Adipocyte (in vitro differentiated cells): ENCODE measurements around the gene SLC6A19.

ENCODE experiments used
- DNase-seq: peaks from one replicate; pipeline ENCODE4 v3.0.0-alpha.2; 2015; ENCODE audit warnings: low read depth
- H3K27me3 ChIP-seq: replicated peaks from 2 replicates; pipeline ENCODE4 v1.7.0; 2013; ENCODE audit warnings: mild to moderate bottlenecking, low read length, moderate library complexity; ENCODE audit not compliant: control insufficient read depth, insufficient read depth
- H3K36me3 ChIP-seq: 2 replicates; pipeline ENCODE4 v1.7.0; 2013; ENCODE audit warnings: low read length, mild to moderate bottlenecking, moderate library complexity; ENCODE audit not compliant: control insufficient read depth, insufficient read depth, severe bottlenecking
- H3K4me1 ChIP-seq: 2 replicates; pipeline ENCODE4 v1.7.0; 2013; ENCODE audit warnings: mild to moderate bottlenecking, low read length, moderate library complexity; ENCODE audit not compliant: control insufficient read depth, insufficient read depth
- H3K4me3 ChIP-seq: 2 replicates; pipeline ENCODE4 v1.7.0; 2013; ENCODE audit warnings: mild to moderate bottlenecking, low read length, moderate library complexity
- H3K9ac ChIP-seq: 2 replicates; pipeline ENCODE4 v1.7.0; 2013; ENCODE audit warnings: mild to moderate bottlenecking, low read length, moderate library complexity
- H3K9me3 ChIP-seq: 2 replicates; pipeline ENCODE4 v1.7.0; 2013; ENCODE audit warnings: mild to moderate bottlenecking, low read length, moderate library complexity; ENCODE audit not compliant: control insufficient read depth

SLC6A19 gene

DNA sequence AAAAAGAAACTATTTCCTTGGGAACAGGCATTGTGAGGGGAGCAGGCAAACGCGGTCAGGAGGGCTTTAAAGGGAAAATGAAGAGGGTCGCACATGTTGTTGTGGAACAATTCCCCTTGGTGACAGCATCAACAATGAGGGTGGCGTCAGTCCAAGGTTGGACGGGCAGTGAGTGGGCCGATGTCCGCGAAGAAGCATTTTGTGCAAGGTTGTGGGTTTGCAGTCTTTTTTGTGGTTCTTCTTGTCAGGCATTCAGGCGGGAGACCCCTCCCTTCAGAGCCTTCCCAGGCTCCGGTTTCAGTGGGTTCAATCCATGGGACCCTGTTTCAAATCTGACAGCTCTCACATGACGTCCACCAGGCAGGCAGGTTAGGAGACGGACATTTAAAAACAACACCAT is 11.1 kb upstream of the SLC6A19 start:
- no peak for DNase-seq
- Histone ChIP-seq H3K36me3 (no peaks in the 10 kb centered on the region), H3K9ac (no peak overlapping the region), H3K9me3 (peaks cover 7% of the 10 kb centered on the region), H3K4me1 (no peaks in the 10 kb centered on the region), H3K4me3 (no peak overlapping the region), H3K27me3 (peaks cover 52% of the 10 kb centered on the region)

DNA sequence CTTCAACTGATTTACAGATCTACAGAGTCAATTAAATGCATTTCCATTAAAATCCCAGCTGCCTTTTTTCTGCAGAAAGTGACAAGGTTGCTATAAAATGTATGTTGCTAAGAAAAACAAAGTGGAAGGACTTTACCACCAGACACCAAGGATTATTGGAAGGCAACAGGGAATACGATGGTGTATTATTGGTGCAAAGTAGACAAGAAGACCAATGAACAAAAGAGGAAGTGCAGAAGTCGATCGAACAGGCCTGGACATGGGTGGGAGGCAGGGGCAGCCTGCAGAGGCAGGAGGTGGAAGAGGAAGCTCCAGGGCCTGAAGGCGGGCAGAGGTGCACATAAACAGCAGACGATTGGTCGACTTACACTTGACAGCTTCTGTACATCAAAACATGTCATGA is 10.6 kb upstream of the SLC6A19 start:
- H3K4me3 ChIP-seq, result no peak overlapping the region
- H3K9ac ChIP-seq, result no peak overlapping the region
- no peaks in the 10 kb centered on the region for H3K36me3 ChIP-seq
- no peaks in the 10 kb centered on the region for H3K4me1 ChIP-seq
- no peak for DNase-seq
- H3K27me3 ChIP-seq, result peaks cover 55% of the 10 kb centered on the region
- H3K9me3 ChIP-seq, result peaks cover 7% of the 10 kb centered on the region

DNA sequence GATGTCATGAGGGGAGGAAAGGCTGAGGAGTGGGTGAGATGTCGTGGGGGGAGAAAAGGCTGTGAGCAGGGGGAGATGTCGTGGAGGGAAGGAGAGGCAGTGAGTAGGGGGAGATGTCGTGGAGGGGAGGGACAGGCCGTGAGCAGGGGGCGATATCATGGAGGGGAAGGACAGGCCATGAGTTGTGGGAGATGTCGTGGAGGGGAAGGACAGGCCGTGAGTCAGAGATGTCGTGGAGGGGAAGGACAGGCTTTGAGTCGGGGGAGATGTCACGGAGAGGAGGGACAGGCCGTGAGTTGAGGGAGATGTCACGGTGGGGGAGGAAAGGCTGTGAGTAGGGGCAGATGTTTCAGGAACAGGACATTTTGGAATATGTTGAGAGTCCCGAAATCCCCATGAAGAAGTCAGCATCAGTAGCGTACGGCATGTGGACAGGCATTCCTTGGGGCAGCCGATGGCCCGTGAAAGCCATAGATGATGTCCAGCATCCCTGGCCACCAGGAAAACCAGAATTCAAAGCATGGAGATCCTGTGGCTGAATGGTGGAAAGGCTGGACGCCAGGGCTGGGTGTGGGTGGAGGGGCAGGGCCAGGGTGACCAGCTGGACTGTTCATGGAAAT is 8.3 kb upstream of the SLC6A19 start:
- H3K4me3 ChIP-seq, result no peak overlapping the region
- DNase-seq, result no peak

DNA sequence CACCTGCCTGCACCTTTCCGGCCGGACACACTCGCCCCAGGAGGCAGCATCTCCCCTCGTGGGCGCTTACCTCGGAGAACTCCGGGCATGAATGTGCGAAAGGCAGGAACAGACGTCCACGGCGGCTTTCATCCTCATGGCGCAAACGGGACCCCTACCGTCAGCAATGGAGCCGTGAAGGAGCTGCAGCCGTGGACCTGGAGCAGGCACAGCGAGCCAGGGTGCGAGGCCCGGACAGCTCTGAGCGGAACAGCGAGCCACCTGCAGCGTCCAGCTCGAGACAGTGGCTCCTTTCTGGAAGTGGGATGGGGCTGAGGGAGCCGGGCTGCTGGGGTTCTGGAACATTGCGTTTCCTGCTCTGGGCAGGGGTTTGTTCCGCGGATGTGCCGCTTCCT is 7.8 kb upstream of the SLC6A19 start:
- peaks cover 50% of the 10 kb centered on the region for H3K27me3 ChIP-seq
- H3K4me3 ChIP-seq, result no peak overlapping the region
- no peaks in the 10 kb centered on the region for H3K36me3 ChIP-seq
- no peak overlapping the region for H3K9ac ChIP-seq
- no peaks in the 10 kb centered on the region for H3K4me1 ChIP-seq
- peaks cover 7% of the 10 kb centered on the region for H3K9me3 ChIP-seq
- no peak for DNase-seq

More for the DNA sequence above, 8.3 kb upstream of the SLC6A19 start:
- Histone ChIP-seq H3K27me3 (peaks cover 49% of the 10 kb centered on the region), H3K36me3 (no peaks in the 10 kb centered on the region), H3K4me1 (no peaks in the 10 kb centered on the region), H3K9ac (no peak overlapping the region), H3K9me3 (peaks cover 7% of the 10 kb centered on the region)

DNA sequence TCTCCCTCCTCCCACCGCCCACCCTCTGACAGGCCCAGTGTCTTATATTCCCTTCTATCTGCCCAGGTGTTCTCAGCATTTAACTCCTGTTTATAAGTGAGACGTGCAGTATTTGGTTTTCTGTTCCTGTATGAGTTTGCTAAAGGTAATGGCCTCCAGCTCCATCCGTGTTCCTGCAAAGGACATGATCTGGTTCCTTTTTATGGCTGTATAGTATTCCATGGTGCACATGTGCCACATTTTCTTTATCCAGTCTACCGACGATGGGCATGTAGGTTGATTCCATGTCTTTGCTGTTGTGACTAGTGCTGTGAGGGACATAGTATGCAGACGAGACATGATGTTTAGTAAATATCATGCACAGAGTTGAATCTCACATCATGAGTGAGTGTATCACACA is 7.0 kb upstream of the SLC6A19 start:
- H3K36me3 ChIP-seq, result no peaks in the 10 kb centered on the region
- DNase-seq, result no peak
- H3K27me3 ChIP-seq, result peaks cover 52% of the 10 kb centered on the region
- H3K4me3 ChIP-seq, result no peak overlapping the region
- H3K9me3 ChIP-seq, result peaks cover 7% of the 10 kb centered on the region
- H3K9ac ChIP-seq, result no peak overlapping the region
- no peaks in the 10 kb centered on the region for H3K4me1 ChIP-seq

DNA sequence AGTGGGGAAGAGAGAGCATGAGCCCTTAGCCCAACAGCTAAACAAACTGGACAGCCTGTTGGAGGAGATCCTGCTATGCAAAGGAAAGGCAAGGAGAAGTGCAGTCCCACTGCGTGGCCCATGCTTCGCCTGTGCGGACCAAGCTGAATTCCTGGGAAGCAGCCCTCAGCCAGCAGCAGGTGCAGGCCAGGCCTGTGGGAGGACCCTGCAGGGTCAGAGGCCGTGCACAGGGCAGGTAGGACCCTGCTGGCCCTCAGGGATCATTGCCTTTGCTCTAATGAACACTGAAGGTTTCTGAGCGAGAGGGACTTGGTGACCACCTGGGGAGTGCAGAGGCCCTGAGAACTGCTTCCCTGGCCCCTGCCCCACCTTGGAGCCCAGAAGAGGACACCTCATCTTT is 6.0 kb upstream of the SLC6A19 start:
- no peak for DNase-seq
- no peaks in the 10 kb centered on the region for H3K36me3 ChIP-seq
- no peak overlapping the region for H3K9ac ChIP-seq
- H3K4me1 ChIP-seq, result no peaks in the 10 kb centered on the region
- peaks cover 7% of the 10 kb centered on the region for H3K9me3 ChIP-seq
- no peak overlapping the region for H3K4me3 ChIP-seq
- peaks cover 53% of the 10 kb centered on the region for H3K27me3 ChIP-seq

DNA sequence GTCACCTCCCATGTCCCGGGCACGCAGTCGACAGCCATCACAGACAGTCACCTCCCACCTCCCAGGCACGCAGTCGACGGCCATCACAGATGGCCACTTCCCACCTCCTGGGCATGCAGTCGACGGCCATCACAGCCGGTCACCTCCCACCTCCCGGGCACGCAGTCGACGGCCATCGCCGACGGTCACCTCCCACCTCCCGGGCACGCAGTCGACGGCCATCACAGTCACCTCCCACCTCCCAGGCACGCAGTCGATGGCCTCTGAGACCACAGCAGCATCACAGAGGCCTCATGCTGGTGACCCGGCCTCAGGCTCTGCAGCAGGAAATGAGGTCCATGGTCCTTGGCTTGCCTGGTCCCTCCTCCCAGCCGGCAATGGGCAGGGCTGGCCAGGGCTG is 5.5 kb upstream of the SLC6A19 start:
- no peak overlapping the region for H3K4me3 ChIP-seq
- peaks cover 7% of the 10 kb centered on the region for H3K9me3 ChIP-seq
- no peak for DNase-seq
- no peaks in the 10 kb centered on the region for H3K4me1 ChIP-seq
- H3K27me3 ChIP-seq, result peaks cover 53% of the 10 kb centered on the region
- no peak overlapping the region for H3K9ac ChIP-seq
- H3K36me3 ChIP-seq, result no peaks in the 10 kb centered on the region

DNA sequence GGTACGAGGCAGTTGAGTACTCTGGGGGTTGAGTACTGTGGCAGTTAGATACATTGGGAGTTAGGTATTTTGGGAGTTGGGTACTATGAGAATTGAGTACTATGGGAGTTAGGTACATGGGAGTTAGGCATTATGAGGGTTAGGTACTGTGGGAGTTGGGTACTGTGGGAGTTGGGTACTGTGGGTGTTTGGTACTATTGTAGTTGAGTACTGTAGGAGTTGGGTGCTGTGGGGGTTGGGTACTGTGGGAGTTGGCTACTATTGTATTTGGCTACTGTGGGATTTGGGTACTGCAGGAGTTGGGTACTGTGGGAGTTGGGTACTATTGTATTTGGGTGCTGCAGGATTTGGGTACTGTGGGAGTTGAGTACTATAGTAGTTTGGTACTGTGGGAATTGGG is 4.8 kb upstream of the SLC6A19 start:
- DNase-seq, result no peak
- H3K27me3 ChIP-seq, result peaks cover 51% of the 10 kb centered on the region
- no peaks in the 10 kb centered on the region for H3K36me3 ChIP-seq
- peaks cover 7% of the 10 kb centered on the region for H3K9me3 ChIP-seq
- H3K4me3 ChIP-seq, result no peak overlapping the region
- H3K9ac ChIP-seq, result no peak overlapping the region
- H3K4me1 ChIP-seq, result no peaks in the 10 kb centered on the region

DNA sequence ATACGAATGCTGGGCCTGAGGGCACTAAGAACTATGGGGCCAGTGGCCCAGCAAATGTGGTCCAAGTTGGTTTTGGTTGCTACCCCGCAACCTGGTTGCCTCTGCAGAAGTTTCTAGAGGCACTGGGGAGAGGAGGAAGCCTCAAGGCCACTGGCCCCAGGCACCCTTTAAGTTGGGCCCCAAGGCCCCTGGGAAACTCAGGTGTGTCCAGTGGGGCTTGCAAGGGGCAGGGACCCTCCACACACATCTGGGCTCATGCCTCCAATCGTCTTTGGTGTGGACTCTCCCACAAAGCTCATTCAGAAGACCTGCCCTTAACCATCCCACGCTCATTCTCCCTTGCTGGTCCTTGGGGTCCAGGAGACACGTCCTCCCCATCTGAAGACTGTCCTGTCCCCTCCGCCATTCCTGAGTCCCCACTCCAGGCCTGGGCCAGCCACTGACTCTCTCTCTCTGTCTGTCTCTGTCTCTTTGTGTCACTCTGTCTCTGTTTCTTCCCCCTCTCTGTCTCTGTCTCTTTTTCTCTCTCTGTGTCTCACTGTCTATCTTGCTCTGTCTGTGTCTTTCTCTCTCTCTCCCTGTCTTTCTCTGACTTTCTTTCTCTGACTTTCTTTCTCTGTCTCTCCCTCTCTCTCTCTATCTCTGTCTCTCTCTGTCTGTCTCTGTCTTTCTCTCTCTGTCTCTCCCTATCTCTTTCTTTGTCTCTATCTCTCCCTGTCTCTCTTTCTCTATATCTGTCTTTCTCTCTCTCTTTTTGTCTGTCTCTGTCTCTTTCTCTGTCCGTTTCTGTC is 3.3 kb upstream of the SLC6A19 start:
- H3K36me3 ChIP-seq, result no peaks in the 10 kb centered on the region
- DNase-seq, result no peak

DNA sequence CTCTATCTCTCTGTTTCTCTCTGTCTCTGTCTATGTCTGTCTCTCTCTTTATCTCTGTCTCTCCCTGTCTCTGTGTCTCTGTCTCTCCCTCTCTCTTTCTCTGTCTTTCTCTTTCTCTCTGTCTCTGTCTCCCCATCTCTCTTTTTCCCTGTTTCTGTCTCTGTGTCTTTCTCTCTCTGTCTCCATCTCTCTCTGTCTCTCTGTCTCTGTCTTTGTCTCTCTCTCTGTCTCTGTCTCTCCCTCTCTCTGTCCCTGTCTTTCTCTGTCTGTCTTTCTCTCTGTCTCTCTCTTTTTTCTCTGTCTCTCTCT is 2.1 kb upstream of the SLC6A19 start:
- peaks cover 62% of the 10 kb centered on the region for H3K27me3 ChIP-seq
- H3K9ac ChIP-seq, result no peak overlapping the region
- DNase-seq, result no peak
- no peaks in the 10 kb centered on the region for H3K4me1 ChIP-seq
- H3K36me3 ChIP-seq, result no peaks in the 10 kb centered on the region
- peaks cover 2% of the 10 kb centered on the region for H3K9me3 ChIP-seq
- H3K4me3 ChIP-seq, result no peak overlapping the region

More for the DNA sequence above, 3.3 kb upstream of the SLC6A19 start:
- Histone ChIP-seq H3K4me3 (no peak overlapping the region), H3K9ac (no peak overlapping the region), H3K27me3 (peaks cover 52% of the 10 kb centered on the region), H3K9me3 (peaks cover 4% of the 10 kb centered on the region), H3K4me1 (no peaks in the 10 kb centered on the region)

DNA sequence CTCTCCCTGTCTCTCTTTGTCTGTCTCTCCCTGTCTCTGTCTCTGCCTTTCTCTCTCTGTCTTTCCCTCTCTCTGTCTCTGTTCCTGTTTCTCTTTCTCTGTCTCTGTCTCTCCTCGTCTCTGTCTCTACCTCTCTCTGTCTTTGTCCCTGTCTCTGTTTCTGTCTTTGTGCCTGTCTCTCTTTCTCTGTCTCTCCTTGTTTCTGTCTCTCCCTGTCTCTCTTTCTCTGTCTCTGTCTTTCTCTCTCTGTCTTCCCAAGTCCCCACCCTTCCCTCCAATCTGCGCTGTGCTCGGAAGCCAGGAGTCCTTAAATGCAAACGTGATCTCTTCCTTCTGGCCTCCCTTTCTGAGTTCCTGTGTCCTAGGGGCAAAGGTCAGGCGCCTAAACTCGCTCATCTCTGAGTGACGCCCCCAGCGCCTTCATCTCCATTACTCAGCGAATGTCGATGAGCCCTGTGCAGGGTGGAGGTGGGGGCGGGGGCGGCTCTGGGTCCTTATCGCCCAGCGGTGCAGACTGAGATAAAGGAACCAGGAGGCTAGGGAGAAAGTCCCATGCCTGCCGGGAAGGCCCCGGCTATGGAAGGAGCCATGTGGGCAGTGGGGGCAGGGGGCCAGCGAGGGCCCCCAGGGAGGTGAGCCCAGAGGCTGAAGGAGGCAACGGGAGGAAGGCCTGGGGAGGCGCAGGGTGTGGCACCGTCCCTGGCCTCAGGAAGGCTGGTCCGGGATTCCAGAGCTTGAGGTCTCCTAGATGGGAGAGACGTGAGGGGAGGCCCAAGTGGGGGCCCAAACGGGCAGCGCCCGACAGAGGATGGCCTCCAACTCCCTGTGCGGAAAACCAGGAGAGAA is 1.5 kb upstream of the SLC6A19 start:
- no peak for DNase-seq
- H3K36me3 ChIP-seq, result no peaks in the 10 kb centered on the region

More for the DNA sequence above, 1.5 kb upstream of the SLC6A19 start:
- H3K27me3 ChIP-seq, result peaks cover 61% of the 10 kb centered on the region
- H3K4me1 ChIP-seq, result no peaks in the 10 kb centered on the region
- H3K9ac ChIP-seq, result no peak overlapping the region
- H3K4me3 ChIP-seq, result no peak overlapping the region
- no peaks in the 10 kb centered on the region for H3K9me3 ChIP-seq
